Endodermal cell (in vitro differentiated cells): ENCODE results near the gene GNAO1. TPM values are rescaled to one million over a fixed set of nuclear protein-coding genes. Genes with fewer than 3 reads are reported as not detected.

Source experiments
- DNase-seq: peaks from one replicate; pipeline ENCODE4 v3.0.0-alpha.2; 2017
- H3K27ac ChIP-seq: 2 replicates; pipeline ENCODE4 v1.5.1; 2013; ENCODE audit warnings: mild to moderate bottlenecking, low read depth, low read length, moderate library complexity
- H3K27me3 ChIP-seq: 2 replicates; pipeline ENCODE4 v1.6.1; 2013; ENCODE audit warnings: mild to moderate bottlenecking, low read length, moderate library complexity; ENCODE audit not compliant: insufficient read depth, control insufficient read depth, poor library complexity, severe bottlenecking
- H3K36me3 ChIP-seq: 2 replicates; pipeline ENCODE4 v1.7.0; 2013; ENCODE audit warnings: mild to moderate bottlenecking, low read length, moderate library complexity; ENCODE audit not compliant: control insufficient read depth, insufficient read depth
- H3K4me1 ChIP-seq: one replicate; pipeline ENCODE4 v1.7.0; 2013; ENCODE audit warnings: low read length; ENCODE audit not compliant: control insufficient read depth, insufficient read depth
- H3K4me3 ChIP-seq: 2 replicates; pipeline ENCODE4 v1.5.1; 2013; ENCODE audit warnings: mild to moderate bottlenecking, low read length, moderate library complexity
- H3K9ac ChIP-seq: 2 replicates; pipeline ENCODE4 v1.6.1; 2013; ENCODE audit warnings: mild to moderate bottlenecking, low read length, moderate library complexity; ENCODE audit not compliant: poor library complexity, severe bottlenecking; ENCODE audit errors: extremely low read depth
- H3K9me3 ChIP-seq: 2 replicates; pipeline ENCODE4 v1.6.1; 2013; ENCODE audit warnings: mild to moderate bottlenecking, low read length, moderate library complexity; ENCODE audit not compliant: control insufficient read depth
- H3K27ac Mint-ChIP-seq: 2 replicates; pipeline ENCODE4 v1.8.0; 2020; ENCODE audit warnings: mixed read lengths
- H3K27me3 Mint-ChIP-seq: 2 replicates; pipeline ENCODE4 v1.8.0; 2021; ENCODE audit warnings: mild to moderate bottlenecking, mixed read lengths; ENCODE audit not compliant: insufficient read depth
- H3K36me3 Mint-ChIP-seq: 2 replicates; pipeline ENCODE4 v1.8.0; 2020; ENCODE audit warnings: low read depth, mixed read lengths
- H3K4me1 Mint-ChIP-seq: 2 replicates; pipeline ENCODE4 v1.8.0; 2020; ENCODE audit warnings: mixed read lengths
- H3K4me3 Mint-ChIP-seq: 2 replicates; pipeline ENCODE4 v1.8.0; 2020; ENCODE audit warnings: mild to moderate bottlenecking, moderate library complexity, mixed read lengths
- H3K9me3 Mint-ChIP-seq: 2 replicates; pipeline ENCODE4 v1.8.0; 2020; ENCODE audit warnings: mild to moderate bottlenecking, mixed read lengths
- CTCF ChIP-seq: fragments of 200-600 bp; sonication (generic); conservative IDR thresholded peaks from 2 replicates; pipeline ENCODE4 v1.5.0; 2021; ENCODE audit warnings: antibody characterized with exemption, mild to moderate bottlenecking
- WGBS, 2 experiments: methylation state at CpG; one replicate each; pipeline versions ENCODE4 v1.1.5 to v1.1.7; 2013; ENCODE audit warnings: missing lambda C conversion rate in 2 of 2, mixed read lengths in 1 of 2; ENCODE audit not compliant: insufficient coverage in 1 of 2, insufficient read length in 1 of 2; 5-methylcytosine and 5-hydroxymethylcytosine counted together
- total RNA-seq, 2 donors: library from RNA; stranded (reverse); fragmentation: NEBNext Ultra II Directional in 1 of 2; extraction: Animal tissue kit (Norgen Biotek cat#: 25700) in 1 of 2; gene quantifications; 2 replicates in 1 of 2; 3 replicates in 1 of 2; pipeline ENCODE4 v1.2.1, GENCODE V29; 2021

Gene GNAO1
- total RNA-seq, 2 donors from 2014 or later, result 2.7 to 7.1 TPM

GRCh38 chr16:56202036-56202435, 10.7 kb downstream of the GNAO1 start:
- no peaks in the 10 kb centered on the region for H3K4me1 ChIP-seq
- H3K4me3 ChIP-seq, result no peak overlapping the region
- Mint-ChIP-seq H3K9me3 (no peaks in the 10 kb centered on the region), H3K27me3 (no peaks in the 10 kb centered on the region), H3K4me1 (peaks cover 6% of the 10 kb centered on the region), H3K27ac (no peak overlapping the region), H3K4me3 (no peak overlapping the region), H3K36me3 (no peaks in the 10 kb centered on the region)
- no peak overlapping the region for H3K9ac ChIP-seq
- H3K36me3 ChIP-seq, result no peaks in the 10 kb centered on the region
- DNase-seq, result no peak
- no peaks in the 10 kb centered on the region for H3K9me3 ChIP-seq
- no peak overlapping the region for H3K27ac ChIP-seq
- no peak for TF ChIP-seq CTCF
- H3K27me3 ChIP-seq, result no peaks in the 10 kb centered on the region

- Mint-ChIP-seq H3K36me3 (no peaks in the 10 kb centered on the region), H3K4me3 (no peak overlapping the region), H3K27me3 (no peaks in the 10 kb centered on the region), H3K9me3 (no peaks in the 10 kb centered on the region), H3K4me1 (peaks cover 1% of the 10 kb centered on the region), H3K27ac (no peak overlapping the region)
- TF ChIP-seq CTCF, result peak; percentile 70
- no peaks in the 10 kb centered on the region for H3K36me3 ChIP-seq
- no peak overlapping the region for H3K4me3 ChIP-seq
- H3K9me3 ChIP-seq, result no peaks in the 10 kb centered on the region
- DNase-seq, result peak; percentile 77
- WGBS, 2 experiments, result 81% methylated on average over 1 of the region's 1 CpG; no CpG with 5 or more reads in 1 of the 2 experiments
- H3K4me1 ChIP-seq, result no peaks in the 10 kb centered on the region
- no peak overlapping the region for H3K9ac ChIP-seq
- no peaks in the 10 kb centered on the region for H3K27me3 ChIP-seq
- no peak overlapping the region for H3K27ac ChIP-seq
Measured at GRCh38 chr16:56203052-56203451, 11.8 kb downstream of the GNAO1 start.

DNA sequence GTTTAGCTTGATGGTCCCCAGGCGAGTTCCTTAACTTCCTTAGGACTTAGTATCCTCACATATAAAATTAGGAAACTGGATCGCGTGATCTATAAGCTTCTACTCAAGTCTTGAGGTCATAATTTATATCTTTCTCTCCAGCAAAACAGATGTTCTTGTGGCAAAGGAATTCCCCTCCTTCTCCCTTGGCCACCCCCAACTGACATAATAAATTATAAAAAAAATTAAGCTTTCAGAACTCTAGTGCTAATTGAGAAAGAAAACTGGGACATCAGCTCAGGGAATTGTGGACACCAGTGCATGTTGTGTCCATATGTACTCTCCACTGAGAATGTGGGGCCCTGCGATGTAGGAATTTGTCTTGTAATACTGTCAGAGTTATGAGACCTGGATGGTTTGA, 13.5 kb downstream of the GNAO1 start:
- H3K27ac ChIP-seq, result no peak overlapping the region
- H3K4me3 Mint-ChIP-seq, result no peak overlapping the region
- H3K9me3 ChIP-seq, result no peaks in the 10 kb centered on the region
- no peaks in the 10 kb centered on the region for H3K4me1 Mint-ChIP-seq
- no peak overlapping the region for H3K9ac ChIP-seq
- H3K27me3 ChIP-seq, result no peaks in the 10 kb centered on the region
- no peak for TF ChIP-seq CTCF
- no peaks in the 10 kb centered on the region for H3K4me1 ChIP-seq
- WGBS, 2 experiments, result 90 to 95% methylated on average over 4 of the region's 4 CpGs
- no peak overlapping the region for H3K27ac Mint-ChIP-seq
- H3K4me3 ChIP-seq, result no peak overlapping the region
- DNase-seq, result no peak
- no peaks in the 10 kb centered on the region for H3K36me3 ChIP-seq
- H3K27me3 Mint-ChIP-seq, result no peaks in the 10 kb centered on the region
- no peaks in the 10 kb centered on the region for H3K36me3 Mint-ChIP-seq
- H3K9me3 Mint-ChIP-seq, result no peaks in the 10 kb centered on the region
